HUES6 (cell line): ENCODE measurements around the gene COL2A1.
"Not testable (repeated sequence)": the region's sequence is repeated elsewhere in the genome, so short reads cannot be mapped to it uniquely, and the experiment has no call there.

ENCODE experiments used
- H3K27ac ChIP-seq: 2 replicates; pipeline ENCODE4 v1.7.0; 2013; ENCODE audit warnings: low read depth, mild to moderate bottlenecking, low read length, inconsistent platforms
- H3K27me3 ChIP-seq: 2 replicates; pipeline ENCODE4 v1.6.1; 2013; ENCODE audit warnings: low read length; ENCODE audit not compliant: control insufficient read depth, insufficient read depth
- H3K36me3 ChIP-seq: 2 replicates; pipeline ENCODE4 v1.6.1; 2013; ENCODE audit warnings: low read length; ENCODE audit not compliant: control insufficient read depth, insufficient read depth
- H3K4me1 ChIP-seq: 2 replicates; pipeline ENCODE4 v1.6.1; 2013; ENCODE audit warnings: low read length; ENCODE audit not compliant: control insufficient read depth, insufficient read depth
- H3K4me3 ChIP-seq: 2 replicates; pipeline ENCODE4 v1.5.1; 2013; ENCODE audit warnings: low read depth, low read length
- H3K9ac ChIP-seq: one replicate; pipeline ENCODE4 v1.6.1; 2013; ENCODE audit warnings: mild to moderate bottlenecking, low read length
- H3K9me3 ChIP-seq: 2 replicates; pipeline ENCODE4 v1.6.1; 2013; ENCODE audit warnings: low read depth, low read length; ENCODE audit not compliant: control insufficient read depth, insufficient read depth

Gene COL2A1

GRCh38 chr12:47973870-47974269 lies 30.4 kb downstream of the COL2A1 start:
- Histone ChIP-seq H3K4me1 (no peaks in the 10 kb centered on the region), H3K4me3 (no peak overlapping the region), H3K27me3 (peaks cover 94% of the 10 kb centered on the region), H3K9me3 (no peaks in the 10 kb centered on the region), H3K9ac (no peak overlapping the region), H3K27ac (no peak overlapping the region), H3K36me3 (no peaks in the 10 kb centered on the region)

- H3K27ac ChIP-seq = no peak overlapping the region
- H3K27me3 ChIP-seq = peaks cover 94% of the 10 kb centered on the region
- H3K9ac ChIP-seq = no peak overlapping the region
- no peaks in the 10 kb centered on the region for H3K9me3 ChIP-seq
- H3K4me3 ChIP-seq = no peak overlapping the region
- H3K4me1 ChIP-seq = no peaks in the 10 kb centered on the region
- no peaks in the 10 kb centered on the region for H3K36me3 ChIP-seq
These were observed 31.4 kb downstream of the COL2A1 start for GRCh38 chr12:47972895-47973294.

GRCh38 chr12:47970843-47971242 lies 33.4 kb downstream of the COL2A1 start:
- Histone ChIP-seq H3K9ac (no peak overlapping the region), H3K9me3 (no peaks in the 10 kb centered on the region), H3K4me1 (no peaks in the 10 kb centered on the region), H3K4me3 (no peak overlapping the region), H3K36me3 (no peaks in the 10 kb centered on the region), H3K27me3 (peaks cover 93% of the 10 kb centered on the region), H3K27ac (no peak overlapping the region)

- no peaks in the 10 kb centered on the region for H3K36me3 ChIP-seq
- peaks cover 93% of the 10 kb centered on the region for H3K27me3 ChIP-seq
- H3K27ac ChIP-seq = no peak overlapping the region
- H3K9me3 ChIP-seq = no peaks in the 10 kb centered on the region
- no peaks in the 10 kb centered on the region for H3K4me1 ChIP-seq
- H3K9ac ChIP-seq = no peak overlapping the region
- no peak overlapping the region for H3K4me3 ChIP-seq
These were observed 34.4 kb downstream of the COL2A1 start for GRCh38 chr12:47969845-47970244.

GRCh38 chr12:47967461-47968321 lies 36.6 kb downstream of the COL2A1 start:
- Histone ChIP-seq H3K36me3 (no peaks in the 10 kb centered on the region), H3K27me3 (peaks cover 91% of the 10 kb centered on the region)

GRCh38 chr12:47965581-47965980 lies 38.7 kb downstream of the COL2A1 start:
- peaks cover 92% of the 10 kb centered on the region for H3K27me3 ChIP-seq
- H3K9ac ChIP-seq = no peak overlapping the region
- 0 out of 2 replicates have a peak, but pooled peaks cover under 1% of the 10 kb centered on the region for H3K9me3 ChIP-seq
- no peak overlapping the region for H3K27ac ChIP-seq
- no peak overlapping the region for H3K4me3 ChIP-seq
- no peaks in the 10 kb centered on the region for H3K36me3 ChIP-seq
- peaks cover 7% of the 10 kb centered on the region for H3K4me1 ChIP-seq

More at GRCh38 chr12:47967461-47968321, 36.6 kb downstream of the COL2A1 start:
- H3K9me3 ChIP-seq = no peaks in the 10 kb centered on the region
- no peak overlapping the region for H3K4me3 ChIP-seq
- H3K9ac ChIP-seq = no peak overlapping the region
- peaks cover 7% of the 10 kb centered on the region for H3K4me1 ChIP-seq
- no peak overlapping the region for H3K27ac ChIP-seq

GRCh38 chr12:47964106-47964728 lies 40.1 kb downstream of the COL2A1 start:
- Histone ChIP-seq H3K27me3 (peaks cover 78% of the 10 kb centered on the region), H3K4me3 (peak overlapping the region; percentile 66), H3K4me1 (peaks cover 7% of the 10 kb centered on the region), H3K36me3 (no peaks in the 10 kb centered on the region), H3K9ac (no peak overlapping the region), H3K9me3 (peaks cover 6% of the 10 kb centered on the region; the same call in 1 of the 2 replicates), H3K27ac (no peak overlapping the region)

GRCh38 chr12:47963340-47964040 lies 40.8 kb downstream of the COL2A1 start, which contains the start of gene TMEM106C:
TMEM106C (plus strand) TSS chr12:47963596; CDS start chr12:47964237, 641 bp downstream.
- no peaks in the 10 kb centered on the region for H3K36me3 ChIP-seq
- peak within 1 kb of the TSS; percentile 66 for H3K4me3 ChIP-seq
- peak within 1 kb of the TSS; percentile 4 for H3K9ac ChIP-seq
- H3K9me3 ChIP-seq = peaks cover 10% of the 10 kb centered on the region
- peaks cover 7% of the 10 kb centered on the region for H3K4me1 ChIP-seq
- peaks cover 71% of the 10 kb centered on the region for H3K27me3 ChIP-seq
- no peak within 1 kb of the TSS for H3K27ac ChIP-seq

- Histone ChIP-seq H3K4me3 (no peak overlapping the region), H3K4me1 (peaks cover 7% of the 10 kb centered on the region), H3K9ac (no peak overlapping the region), H3K27ac (no peak overlapping the region), H3K9me3 (peaks cover 23% of the 10 kb centered on the region), H3K36me3 (no peaks in the 10 kb centered on the region), H3K27me3 (peaks cover 59% of the 10 kb centered on the region)
These were observed 42.1 kb downstream of the COL2A1 start for GRCh38 chr12:47962198-47962597.

- not testable (repeated sequence) for H3K36me3 ChIP-seq
- peaks cover 24% of the 10 kb centered on the region for H3K9me3 ChIP-seq
These were observed 46.6 kb downstream of the COL2A1 start for GRCh38 chr12:47957671-47958070.

More at GRCh38 chr12:47957671-47958070, 46.6 kb downstream of the COL2A1 start:
- H3K4me1 ChIP-seq, H3K27ac ChIP-seq, H3K9ac ChIP-seq, H3K4me3 ChIP-seq: not testable (repeated sequence)
- peaks cover 43% of the 10 kb centered on the region for H3K27me3 ChIP-seq
